HG03039 (cell line): ENCODE results near the gene CTCF.

Experiments
- ATAC-seq: cut with Tn5 transposase; IDR thresholded peaks from one replicate; pipeline ENCODE4 v1.9.1; 2021; ENCODE audit warnings: mild to moderate bottlenecking, moderate library complexity; ENCODE audit not compliant: unreplicated experiment

The CTCF gene

GRCh38 chr16:67594256-67594915 is 32.1 kb downstream of the CTCF start:
- no peak for ATAC-seq

- ATAC-seq, result no peak
These were observed 32.6 kb downstream of the CTCF start for GRCh38 chr16:67594956-67595355.

- no peak for ATAC-seq
These were observed 36.2 kb downstream of the CTCF start for GRCh38 chr16:67598527-67598926.

GRCh38 chr16:67605641-67606040 is 43.3 kb downstream of the CTCF start:
- ATAC-seq, result no peak

GRCh38 chr16:67606632-67607031 is 44.3 kb downstream of the CTCF start:
- no peak for ATAC-seq

GRCh38 chr16:67608364-67608763 is 46.0 kb downstream of the CTCF start:
- no peak for ATAC-seq

- ATAC-seq, result no peak
These were observed 51.5 kb downstream of the CTCF start for GRCh38 chr16:67613808-67614207.

GRCh38 chr16:67628216-67628615 is 65.9 kb downstream of the CTCF start:
- ATAC-seq, result no peak

GRCh38 chr16:67632415-67633172 is 70.3 kb downstream of the CTCF start:
- no peak for ATAC-seq

- ATAC-seq, result no peak
These were observed 74.4 kb downstream of the CTCF start for GRCh38 chr16:67636713-67637112.

GRCh38 chr16:67637625-67638024 is 75.3 kb downstream of the CTCF start:
- no peak for ATAC-seq

GRCh38 chr16:67641779-67642708 is 79.7 kb downstream of the CTCF start:
- ATAC-seq, result no peak

GRCh38 chr16:67644038-67644437 is 81.7 kb downstream of the CTCF start:
- ATAC-seq, result no peak

- ATAC-seq, result no peak
These were observed 83.2 kb downstream of the CTCF start for GRCh38 chr16:67645397-67646121.

- ATAC-seq, result no peak
These were observed 84.9 kb downstream of the CTCF start for GRCh38 chr16:67647111-67647651.

- ATAC-seq, result no peak
These were observed 85.4 kb downstream of the CTCF start for GRCh38 chr16:67647681-67648080.

GRCh38 chr16:67648088-67648763 is 85.9 kb downstream of the CTCF start:
- ATAC-seq, result no peak

- ATAC-seq, result no peak
These were observed 86.6 kb downstream of the CTCF start for GRCh38 chr16:67648764-67649407.

GRCh38 chr16:67649494-67649931 is 87.2 kb downstream of the CTCF start:
- ATAC-seq, result no peak
